PFSK-1 (cell line): ENCODE data around the gene MIOX.

ENCODE experiments used
- FOXP2 ChIP-seq: optimal IDR thresholded peaks from 2 replicates; pipeline ENCODE3; 2011; ENCODE audit warnings: borderline replicate concordance, control low read depth, inconsistent platforms; ENCODE audit not compliant: insufficient read depth; ENCODE audit errors: extremely low read length, extremely low read depth
- POLR2AphosphoS5 ChIP-seq: IDR thresholded peaks from 2 replicates; pipeline ENCODE4 v1.6.1; 2012; ENCODE audit warnings: low read depth, mild to moderate bottlenecking, control low read depth, low read length, moderate library complexity
- REST ChIP-seq, 2 experiments: IDR thresholded peaks; 2 replicates each; pipeline versions ENCODE4 v1.6.1 to v1.8.0; 2011 to 2012; ENCODE audit warnings: low read depth in 2 of 2, low read length in 2 of 2, control low read depth in 1 of 2, inconsistent platforms in 1 of 2, mild to moderate bottlenecking in 1 of 2, moderate library complexity in 1 of 2; ENCODE audit not compliant: insufficient read depth in 1 of 2
- SIN3A ChIP-seq: IDR thresholded peaks from 2 replicates; pipeline ENCODE4 v1.6.1; 2012; ENCODE audit warnings: mild to moderate bottlenecking, low read length, moderate library complexity, borderline replicate concordance; ENCODE audit not compliant: insufficient read depth
- TAF1 ChIP-seq: IDR thresholded peaks from 2 replicates; pipeline ENCODE4 v1.6.1; 2012; ENCODE audit warnings: low read length, control low read depth, borderline replicate concordance; ENCODE audit not compliant: insufficient read depth

The MIOX gene

GRCh38 chr22:50485221-50486131, 1.2 kb upstream of the MIOX start:
- TF ChIP-seq TAF1 (no peak), FOXP2 (no peak), POLR2AphosphoS5 (peak; percentile 62), REST (IDR thresholded peaks at IDR 0.05; ENCODE audit: insufficient read depth in 1 of 2, low read depth in 2 of 2, low read length in 2 of 2) (no peak), SIN3A (no peak)

GRCh38 chr22:50487290-50488005, 789 bp downstream of the MIOX start:
- TF ChIP-seq TAF1, result no peak
- TF ChIP-seq FOXP2, result no peak
- no peak for TF ChIP-seq REST (IDR thresholded peaks at IDR 0.05; ENCODE audit: insufficient read depth in 1 of 2, low read depth in 2 of 2, low read length in 2 of 2)
- no peak for TF ChIP-seq POLR2AphosphoS5
- TF ChIP-seq SIN3A, result no peak

- no peak for TF ChIP-seq FOXP2
- TF ChIP-seq REST (IDR thresholded peaks at IDR 0.05; ENCODE audit: insufficient read depth in 1 of 2, low read depth in 2 of 2, low read length in 2 of 2), result no peak
- no peak for TF ChIP-seq POLR2AphosphoS5
- no peak for TF ChIP-seq SIN3A
- TF ChIP-seq TAF1, result no peak
Observed at GRCh38 chr22:50488006-50488677, 1.5 kb downstream of the MIOX start.

GRCh38 chr22:50488886-50489285, 2.2 kb downstream of the MIOX start:
- TF ChIP-seq POLR2AphosphoS5 (no peak), TAF1 (no peak), REST (IDR thresholded peaks at IDR 0.05; ENCODE audit: insufficient read depth in 1 of 2, low read depth in 2 of 2, low read length in 2 of 2) (no peak), SIN3A (no peak), FOXP2 (no peak)
